ENCODE measurements around the gene ERC2.
"Not testable (repeated sequence)": the region's sequence is repeated elsewhere in the genome, so short reads cannot be mapped to it uniquely, and the experiment has no call there.

The ERC2 gene

GRCh38 chr3:56051052-56051451 is 417.2 kb downstream of the ERC2 start:
- no peak for DNase-seq

GRCh38 chr3:56048946-56049345 is 419.3 kb downstream of the ERC2 start:
- DNase-seq, result no peak

GRCh38 chr3:56048331-56048730 is 419.9 kb downstream of the ERC2 start:
- no peak for DNase-seq

- no peak for DNase-seq
These were observed 425.8 kb downstream of the ERC2 start for GRCh38 chr3:56042326-56042951.

- no peak for DNase-seq
These were observed 442.9 kb downstream of the ERC2 start for GRCh38 chr3:56025326-56025725.

GRCh38 chr3:56023546-56023945 is 444.7 kb downstream of the ERC2 start:
- DNase-seq, result no peak

GRCh38 chr3:56022619-56023018 is 445.6 kb downstream of the ERC2 start:
- no peak for DNase-seq

- no peak for DNase-seq
These were observed 448.6 kb downstream of the ERC2 start for GRCh38 chr3:56019490-56020146.

- DNase-seq, result not testable (repeated sequence)
These were observed 452.9 kb downstream of the ERC2 start for GRCh38 chr3:56015374-56015773.

- no peak for DNase-seq
These were observed 455.5 kb downstream of the ERC2 start for GRCh38 chr3:56012721-56013120.

- DNase-seq, result peak; percentile 2
These were observed 463.0 kb downstream of the ERC2 start for GRCh38 chr3:56005196-56005805.

GRCh38 chr3:56003129-56003528 is 465.1 kb downstream of the ERC2 start:
- no peak for DNase-seq

GRCh38 chr3:56001991-56002390 is 466.3 kb downstream of the ERC2 start:
- no peak for DNase-seq

- no peak for DNase-seq
These were observed 466.7 kb downstream of the ERC2 start for GRCh38 chr3:56001537-56001936.

- DNase-seq, result no peak
These were observed 478.9 kb downstream of the ERC2 start for GRCh38 chr3:55989366-55989765.

GRCh38 chr3:55988905-55989304 is 479.4 kb downstream of the ERC2 start:
- DNase-seq, result no peak

- DNase-seq, result no peak
These were observed 483.6 kb downstream of the ERC2 start for GRCh38 chr3:55984626-55985025.

GRCh38 chr3:55978953-55979352 is 489.3 kb downstream of the ERC2 start:
- DNase-seq, result no peak

GRCh38 chr3:55974421-55975165 is 493.7 kb downstream of the ERC2 start:
- DNase-seq, result no peak

GRCh38 chr3:55969634-55970033 is 498.6 kb downstream of the ERC2 start:
- no peak for DNase-seq

- no peak for DNase-seq
These were observed 499.9 kb downstream of the ERC2 start for GRCh38 chr3:55968331-55968730.

GRCh38 chr3:55966566-55966965 is 501.7 kb downstream of the ERC2 start:
- DNase-seq, result no peak

- DNase-seq, result no peak
These were observed 502.5 kb downstream of the ERC2 start for GRCh38 chr3:55965776-55966175.

GRCh38 chr3:55964491-55964985 is 503.7 kb downstream of the ERC2 start:
- DNase-seq, result no peak
